SK-N-DZ (cell line): ENCODE measurements around the gene SNTN.

Source experiments
- DNase-seq: peaks from one replicate; pipeline ENCODE4 v3.0.0-alpha.2; 2015; ENCODE audit warnings: low spot score

The SNTN gene

DNA sequence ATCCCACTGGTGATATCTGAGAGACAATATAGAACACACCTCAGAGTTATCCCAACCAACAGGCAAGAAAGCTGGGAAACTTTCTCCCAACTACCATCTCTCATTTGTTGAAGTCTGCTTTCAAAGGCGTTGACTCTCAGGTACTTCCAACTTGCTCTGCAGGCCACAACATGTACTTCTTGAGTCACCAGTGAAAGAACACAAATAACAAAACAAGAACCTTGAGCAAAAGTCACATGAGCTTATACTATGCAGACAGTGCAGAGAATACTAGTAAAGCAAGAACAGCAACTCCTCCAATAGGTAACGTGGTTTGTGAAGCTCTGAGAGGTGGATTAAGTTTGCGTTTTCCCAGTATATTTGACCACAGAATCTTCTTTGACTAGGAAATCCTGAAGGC is 20.6 kb downstream of the SNTN start:
- DNase-seq: no peak

DNA sequence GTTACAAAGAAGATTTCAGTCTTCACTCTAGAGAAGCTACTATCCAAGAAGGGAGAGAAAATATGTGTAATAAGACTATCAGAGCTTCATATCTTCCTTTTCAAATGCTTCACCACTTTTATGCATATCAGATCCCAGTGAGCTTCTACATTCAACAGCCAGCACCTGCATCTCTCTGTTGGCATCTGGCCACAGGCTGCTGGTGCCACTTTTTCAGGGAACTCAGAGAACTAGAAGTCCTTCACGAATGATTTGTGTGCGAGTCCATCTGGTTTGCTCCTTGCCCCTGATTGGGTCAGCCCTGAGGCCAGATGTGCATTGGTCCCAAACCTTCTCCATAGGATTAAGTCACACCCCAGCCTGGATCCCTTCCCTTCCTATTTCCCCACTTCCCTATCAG is 22.1 kb downstream of the SNTN start:
- DNase-seq: no peak

DNA sequence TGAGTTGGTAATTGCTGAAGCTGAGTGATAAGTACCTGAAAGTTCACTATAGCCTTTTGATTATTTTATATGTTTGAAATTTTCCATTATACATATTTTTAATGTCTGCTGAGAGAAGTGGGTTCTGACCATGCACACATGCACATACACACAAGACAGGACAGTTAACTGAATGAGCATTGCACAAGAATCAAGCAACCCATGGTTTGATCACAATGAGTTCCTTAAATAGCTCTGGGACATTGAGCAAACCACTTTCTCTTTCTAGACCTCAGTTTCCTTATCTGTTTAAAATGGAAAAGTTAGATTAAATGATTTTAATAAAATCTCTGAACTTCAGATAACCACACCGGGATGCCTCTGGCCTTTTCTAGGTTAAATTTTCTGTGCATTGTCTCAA is 26.7 kb downstream of the SNTN start:
- DNase-seq: no peak

DNA sequence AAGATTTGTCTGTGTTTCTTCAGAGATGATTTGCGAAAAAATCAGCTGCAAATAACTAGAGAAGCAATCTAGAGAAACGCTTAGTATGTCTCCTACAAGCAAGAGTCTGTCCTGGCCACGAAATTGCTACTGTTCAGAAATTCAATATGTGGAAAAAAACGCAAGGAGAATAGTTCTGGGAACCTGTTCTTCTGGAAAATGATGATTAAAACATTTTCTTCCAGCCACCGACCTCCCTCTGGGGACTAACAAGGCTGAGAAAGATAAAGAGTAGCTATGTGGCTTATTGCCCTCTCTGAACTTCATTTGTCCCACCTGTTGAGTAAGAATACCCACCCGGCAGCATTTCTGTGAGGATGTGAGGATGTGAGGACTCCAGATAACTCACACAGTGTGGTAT is 31.6 kb downstream of the SNTN start:
- DNase-seq: no peak

DNA sequence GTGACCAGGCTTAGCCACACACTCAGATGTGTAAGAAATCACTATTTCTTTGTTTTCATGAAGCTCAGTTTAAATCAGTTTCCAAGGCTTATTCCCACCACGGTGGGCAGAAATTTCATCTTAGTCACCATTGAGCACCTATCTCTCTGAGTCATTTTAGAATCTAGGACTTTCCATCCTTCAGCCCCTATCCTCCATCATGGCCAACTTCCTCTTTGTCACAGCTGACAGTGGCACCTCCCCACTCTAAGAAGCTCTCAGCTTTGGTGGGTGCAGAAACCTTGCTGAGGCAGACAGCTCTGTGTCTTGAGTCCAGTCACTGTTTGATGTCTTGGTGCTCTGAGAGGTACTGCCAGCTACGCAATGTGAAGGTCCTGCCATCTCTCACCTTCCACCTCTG is 32.9 kb downstream of the SNTN start:
- DNase-seq: no peak

DNA sequence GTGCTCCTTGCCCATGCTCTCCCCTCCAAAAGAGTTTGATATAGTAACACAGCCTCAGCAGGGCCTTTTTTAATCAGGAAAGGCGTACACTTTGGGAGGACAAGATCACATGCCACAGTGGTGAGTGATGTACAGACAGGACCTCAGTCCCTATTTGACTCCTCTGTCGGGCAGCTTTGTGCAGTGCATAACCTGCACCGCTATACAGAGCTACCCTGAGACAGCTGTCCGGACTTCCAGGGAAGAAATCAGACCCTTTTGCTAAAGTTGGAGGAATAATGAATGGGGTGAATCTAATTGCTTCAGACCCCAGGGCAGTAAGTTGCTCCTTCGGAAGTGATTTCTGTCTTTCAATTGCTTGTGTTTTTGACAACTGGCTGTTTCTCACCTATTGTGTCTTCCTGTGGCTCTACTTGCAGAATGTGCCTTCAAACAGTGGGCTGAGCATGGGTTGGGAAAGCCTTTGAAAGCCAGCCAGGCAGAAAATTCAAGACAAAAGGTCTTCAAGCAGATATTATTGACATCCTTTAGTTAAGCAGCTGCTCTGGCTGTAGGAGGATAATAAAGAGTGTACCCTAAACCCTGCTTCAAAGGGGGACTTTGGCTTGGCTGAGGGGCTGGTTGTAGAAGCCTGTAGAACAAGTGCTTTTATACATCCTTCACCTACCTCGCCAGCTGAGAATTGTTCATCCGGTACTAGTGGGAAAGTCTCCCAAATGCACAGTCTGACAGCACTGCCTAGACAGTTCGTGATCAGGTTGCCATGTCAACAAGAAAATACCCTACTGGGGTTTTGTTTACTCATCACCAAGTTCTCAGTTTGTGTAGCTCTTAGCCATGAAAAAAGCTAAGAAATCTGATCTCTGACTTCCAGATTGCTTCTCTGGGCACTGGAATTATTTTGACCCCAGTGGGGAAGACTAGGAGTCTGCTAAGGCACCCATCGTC is 35.1 kb downstream of the SNTN start:
- no peak for DNase-seq

DNA sequence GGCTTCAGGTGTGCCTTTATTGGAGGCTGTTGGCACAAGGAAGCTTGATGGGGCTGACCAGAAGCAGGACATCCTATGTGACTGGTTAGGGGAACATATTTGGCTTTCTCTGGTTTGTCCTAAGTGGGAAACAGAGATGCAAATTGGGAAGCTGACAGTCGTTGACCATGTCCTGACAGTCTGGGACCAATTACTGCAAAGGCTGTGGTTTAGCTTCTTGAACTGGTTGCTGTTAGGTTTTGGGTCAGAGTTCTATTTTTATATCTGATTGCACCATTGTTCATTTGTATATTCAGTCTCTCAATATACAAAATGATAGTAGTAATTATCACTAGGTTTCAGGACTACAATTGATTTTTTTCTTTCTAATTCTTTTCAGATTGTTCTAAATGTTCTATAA is 36.8 kb downstream of the SNTN start:
- DNase-seq: no peak

DNA sequence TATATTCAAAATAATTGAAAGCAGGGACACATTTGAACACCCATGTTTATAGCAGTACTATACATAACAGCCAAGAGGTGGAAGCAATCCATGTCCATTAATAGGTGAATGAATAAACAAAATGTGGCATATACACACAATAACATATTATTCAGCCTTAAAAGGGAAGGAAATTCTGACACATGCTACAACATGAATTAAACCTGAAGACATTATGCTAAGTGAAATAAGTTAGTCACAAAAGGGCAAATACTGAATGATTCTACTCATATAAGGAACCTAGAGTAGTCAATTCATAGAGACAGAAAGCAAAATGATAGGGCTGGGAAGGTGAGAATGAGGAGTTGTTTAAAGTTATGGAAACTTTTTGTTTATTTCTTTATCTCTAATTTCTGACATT is 40.9 kb downstream of the SNTN start:
- DNase-seq: no peak

DNA sequence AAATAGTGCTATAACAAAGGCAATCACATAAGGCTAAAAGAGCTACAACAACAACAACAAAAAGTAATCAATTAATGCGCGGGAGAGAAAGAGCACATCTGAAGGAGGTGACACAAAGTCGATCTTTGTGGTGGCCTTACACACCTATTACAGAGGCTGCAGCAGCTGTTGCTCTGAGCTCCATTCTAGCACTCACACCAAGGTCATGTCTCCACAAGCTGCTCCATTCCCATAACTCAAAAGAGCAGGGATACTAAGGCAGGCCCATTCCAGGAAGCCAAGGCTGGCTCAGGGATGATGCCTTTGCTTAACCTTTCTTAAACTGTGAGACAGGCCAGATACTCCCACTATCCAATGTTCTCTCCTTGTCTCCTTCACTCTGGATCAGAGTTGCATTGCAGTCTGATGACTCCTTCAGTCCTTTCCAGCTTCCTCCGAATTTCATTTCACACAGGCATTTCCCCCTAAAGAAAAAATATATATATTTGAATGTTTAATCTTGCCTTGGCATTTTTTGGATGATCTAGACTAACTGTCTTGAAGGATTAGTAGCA is 52.7 kb downstream of the SNTN start:
- no peak for DNase-seq

DNA sequence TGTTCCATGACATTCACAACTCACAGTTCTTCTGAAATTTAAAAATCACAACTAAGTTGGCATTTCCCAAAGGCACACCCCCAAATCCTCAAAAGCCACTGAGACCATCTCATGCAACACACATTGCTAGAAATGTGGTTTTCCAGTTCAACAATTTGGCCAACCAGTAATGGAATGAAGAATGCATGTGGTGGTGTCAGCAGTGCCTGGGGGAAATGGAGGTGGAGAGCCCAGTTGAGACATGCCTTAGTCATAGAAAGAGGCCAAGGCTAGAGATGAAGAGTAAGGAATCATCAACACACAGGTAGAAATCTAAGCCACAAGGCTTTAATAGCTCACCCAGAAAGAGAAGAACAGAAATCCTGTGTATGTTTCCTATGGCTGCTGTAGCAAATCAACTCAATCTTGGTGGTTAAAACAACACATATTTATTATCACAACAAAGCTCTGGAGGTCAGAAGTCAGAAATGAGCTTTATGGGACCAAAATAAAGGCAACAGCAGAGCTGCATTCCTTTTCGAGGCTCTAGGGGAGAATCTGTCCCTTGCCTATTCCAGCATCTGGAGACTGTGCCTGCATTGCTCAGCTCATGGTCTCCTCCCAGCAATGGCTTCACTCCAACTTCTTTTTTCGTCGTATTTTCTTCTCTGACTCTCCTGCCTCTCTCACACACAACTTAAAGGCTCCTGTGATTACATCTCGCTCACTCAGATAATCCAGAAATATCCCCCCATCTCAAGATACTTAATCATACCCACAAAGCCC is 54.0 kb downstream of the SNTN start:
- no peak for DNase-seq

DNA sequence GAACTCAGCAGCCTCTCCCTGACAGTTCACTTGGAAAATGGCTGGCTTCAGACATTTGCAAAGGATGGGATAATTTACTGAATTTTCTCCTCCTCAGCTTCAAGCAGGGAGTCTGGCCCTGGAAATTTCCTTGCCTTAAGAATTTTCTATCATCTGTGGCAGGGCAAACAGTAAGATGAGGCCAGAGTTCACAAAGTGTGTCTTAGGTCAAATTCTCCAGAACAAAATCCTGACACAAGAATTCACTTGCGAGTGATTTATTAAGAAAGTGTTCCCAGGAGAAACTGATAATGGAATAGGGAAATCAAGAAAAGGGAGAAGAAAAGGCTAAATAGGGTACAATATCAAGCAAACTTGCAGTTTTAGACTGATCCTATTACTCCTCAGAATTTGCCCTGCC is 55.3 kb downstream of the SNTN start:
- no peak for DNase-seq

DNA sequence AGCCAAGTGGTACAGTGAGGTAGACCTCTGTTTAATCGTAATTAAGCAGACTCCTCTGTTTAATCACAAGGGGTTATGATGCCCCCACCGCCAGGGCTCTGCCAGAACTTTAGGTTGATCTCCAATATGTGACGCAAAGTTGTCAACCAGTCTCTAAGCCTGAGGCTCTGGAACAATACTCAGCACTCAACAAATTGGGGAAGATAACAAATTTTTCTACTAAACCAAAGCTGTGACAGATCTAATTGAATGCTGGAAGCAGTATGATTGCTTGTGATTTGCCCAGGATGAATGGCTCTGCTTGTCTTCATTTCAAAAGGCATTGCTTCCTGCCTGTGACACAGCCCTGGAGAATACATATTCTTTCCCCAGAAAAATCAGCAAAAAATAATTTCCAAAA is 57.1 kb downstream of the SNTN start:
- no peak for DNase-seq
